ENCODE data around the gene SLC26A6. TPM values are rescaled to one million over a fixed set of nuclear protein-coding genes. Genes with fewer than 3 reads are reported as not detected.

The SLC26A6 gene
- total RNA-seq, 1 experiment from 2014 or later, result 44.9 TPM

- H2AFZ ChIP-seq (ENCODE audit: low read length), result peak within 1 kb of the TSS; percentile 62
- no peaks in the 10 kb centered on the region for H3K9me2 ChIP-seq (replicated peaks; ENCODE audit: low read length)
- H3K27me3 ChIP-seq (ENCODE audit: low read length), result no peaks in the 10 kb centered on the region
- TSS peak; percentile 92 for BruUV-seq (replicated peaks)
- ATAC-seq, result peak; percentile 4
- peak within 1 kb of the TSS; percentile 66 for H3K4me3 ChIP-seq (ENCODE audit: low read length)
- intact Hi-C loops (cut with micrococcal nuclease), result loop anchor here (1.0 kb wide), 1 partner anchor 28 kb away; the partner anchor contains the start of gene SLC26A6
- H3K36me3 ChIP-seq (ENCODE audit: low read depth, low read length), result no peaks in the 10 kb centered on the region
- H3K27ac ChIP-seq (ENCODE audit: low read length), result peak within 1 kb of the TSS; percentile 76
- H3K4me2 ChIP-seq (ENCODE audit: low read length), result peak within 1 kb of the TSS; percentile 73
- no peaks in the 10 kb centered on the region for H3K79me2 ChIP-seq (ENCODE audit: low read length)
- ChIA-PET POLR2A (ENCODE audit: unreplicated experiment) (no interaction called here), CTCF (no interaction called here)
- H4K20me1 ChIP-seq (ENCODE audit: low read length), result no peaks in the 10 kb centered on the region
- no peak for TF ChIP-seq EZH2phosphoT487 (IDR thresholded peaks at IDR 0.05; ENCODE audit: borderline replicate concordance, low read length)
- H3F3A ChIP-seq (ENCODE audit: low read length, unreplicated experiment), result no peaks in the 10 kb centered on the region
- peak; percentile 16 for DNase-seq
- H3K9me3 ChIP-seq (ENCODE audit: low read length), result no peaks in the 10 kb centered on the region
- peaks cover 9% of the 10 kb centered on the region for H3K4me1 ChIP-seq (ENCODE audit: insufficient read depth, low read length)
- H3K9ac ChIP-seq (ENCODE audit: low read length), result peak within 1 kb of the TSS; percentile 58
These were observed 27.7 kb upstream of the SLC26A6 start, which contains the start of gene CELSR3 for GRCh38 chr3:48662753-48663488. TSS of gene CELSR3 (minus strand) at chr3:48662886. CDS start at chr3:48662634, 252 bp downstream.

GRCh38 chr3:48662145-48662752 lies 27.0 kb upstream of the SLC26A6 start:
- DNase-seq (no peak), ATAC-seq (no peak)
- Histone ChIP-seq H3K27ac (ENCODE audit: low read length) (no peak overlapping the region), H3K9me2 (replicated peaks; ENCODE audit: low read length) (no peaks in the 10 kb centered on the region), H3K4me3 (ENCODE audit: low read length) (no peak overlapping the region), H2AFZ (ENCODE audit: low read length) (no peak overlapping the region), H3K27me3 (ENCODE audit: low read length) (no peaks in the 10 kb centered on the region), H3K4me2 (ENCODE audit: low read length) (no peak overlapping the region), H3K4me1 (ENCODE audit: insufficient read depth, low read length) (peaks cover 9% of the 10 kb centered on the region), H3F3A (ENCODE audit: low read length, unreplicated experiment) (no peaks in the 10 kb centered on the region), H3K9ac (ENCODE audit: low read length) (no peak overlapping the region), H4K20me1 (ENCODE audit: low read length) (no peaks in the 10 kb centered on the region), H3K9me3 (ENCODE audit: low read length) (no peaks in the 10 kb centered on the region), H3K36me3 (ENCODE audit: low read depth, low read length) (no peaks in the 10 kb centered on the region), H3K79me2 (ENCODE audit: low read length) (no peaks in the 10 kb centered on the region)
- ChIA-PET CTCF (interaction anchor here (0.6 to 0.7 kb wide), 2 partner anchors 27 to 216 kb away, joined by 3 read pairs; partner anchors contain the start of genes ATRIP and SLC26A6), POLR2A (ENCODE audit: unreplicated experiment) (interaction anchor here (0.7 kb wide), 1 partner anchor 221 kb away, joined by 3 read pairs; no protein-coding TSS in a partner anchor)
- BruUV-seq (replicated peaks), result no TSS peak
- TF ChIP-seq EZH2 (IDR thresholded peaks at IDR 0.05; ENCODE audit: low read length, unreplicated experiment), result no peak
- no peak for TF ChIP-seq EZH2phosphoT487 (IDR thresholded peaks at IDR 0.05; ENCODE audit: borderline replicate concordance, low read length)
- no peak for TF ChIP-seq CTCF (conservative IDR thresholded peaks at IDR 0.05; ENCODE audit: low read depth, low read length)
- intact Hi-C loops (cut with micrococcal nuclease), result no loop called here

- Histone ChIP-seq H3F3A (ENCODE audit: low read length, unreplicated experiment) (no peaks in the 10 kb centered on the region), H3K4me1 (ENCODE audit: insufficient read depth, low read length) (peaks cover 9% of the 10 kb centered on the region), H3K9me2 (replicated peaks; ENCODE audit: low read length) (no peaks in the 10 kb centered on the region), H3K79me2 (ENCODE audit: low read length) (no peaks in the 10 kb centered on the region), H3K27ac (ENCODE audit: low read length) (no peak overlapping the region), H3K9ac (ENCODE audit: low read length) (no peak overlapping the region), H3K4me3 (ENCODE audit: low read length) (no peak overlapping the region), H2AFZ (ENCODE audit: low read length) (no peak overlapping the region), H3K9me3 (ENCODE audit: low read length) (no peaks in the 10 kb centered on the region), H3K36me3 (ENCODE audit: low read depth, low read length) (no peaks in the 10 kb centered on the region), H4K20me1 (ENCODE audit: low read length) (no peaks in the 10 kb centered on the region), H3K4me2 (ENCODE audit: low read length) (no peak overlapping the region), H3K27me3 (ENCODE audit: low read length) (no peaks in the 10 kb centered on the region)
- DNase-seq, result peak; percentile 40
- TF ChIP-seq EZH2 (IDR thresholded peaks at IDR 0.05; ENCODE audit: low read length, unreplicated experiment), result no peak
- no peak for TF ChIP-seq EZH2phosphoT487 (IDR thresholded peaks at IDR 0.05; ENCODE audit: borderline replicate concordance, low read length)
- no peak for TF ChIP-seq CTCF (conservative IDR thresholded peaks at IDR 0.05; ENCODE audit: low read depth, low read length)
- BruUV-seq (replicated peaks), result no TSS peak
- intact Hi-C loops (cut with micrococcal nuclease), result no loop called here
- ChIA-PET POLR2A (ENCODE audit: unreplicated experiment) (interaction anchor here (0.7 kb wide), 1 partner anchor 221 kb away, joined by 3 read pairs; no protein-coding TSS in a partner anchor), CTCF (interaction anchor here (0.6 to 0.7 kb wide), 2 partner anchors 26 to 215 kb away, joined by 3 read pairs; partner anchors contain the start of genes ATRIP and SLC26A6)
- no peak for ATAC-seq
These were observed 26.4 kb upstream of the SLC26A6 start for GRCh38 chr3:48661501-48662144.
